HepG2 (cell line): ENCODE data around the gene GSTT2B. TPM values are rescaled to one million over a fixed set of nuclear protein-coding genes. Genes with fewer than 3 reads are reported as not detected.

ENCODE experiments used
- ATAC-seq: fragments of 200-7000 bp; cut with Tn5 transposase; 3 replicates; pipeline ENCODE4 v1.9.1; 2020; ENCODE audit warnings: mild to moderate bottlenecking, moderate library complexity
- BruUV-seq: library from RNA; stranded (reverse); fragments of 400-500 nt; replicated peaks from 2 replicates; lab custom pipeline; 2021; lab: Mats Ljungman, UMichigan
- CTCF ChIA-PET: fragments of 300-600 bp; formaldehyde crosslinking; extraction: SDS; loops from one replicate; lab custom pipeline; 2021; ENCODE audit warnings: low total read pairs, inconsistent platforms, low intra/inter-chr PET ratio; lab: Yijun Ruan, JAX
- POLR2A ChIA-PET: fragments of 350-600 bp; sonication (Branson Sonifier 250); formaldehyde crosslinking; loops from one replicate; lab custom pipeline; 2020; ENCODE audit warnings: antibody characterized with exemption, inconsistent platforms; lab: Yijun Ruan, JAX
- DNase-seq: peaks from one replicate; pipeline ENCODE4 v3.0.0-alpha.2; 2015; ENCODE audit warnings: low spot score
- FAIRE-seq: peaks from 3 replicates; lab custom pipeline; 2011; peaks lifted over from hg19 to GRCh38; lab: Jason Lieb, UNC
- H2AFZ ChIP-seq: one replicate; pipeline ENCODE4 v1.6.1; 2011; ENCODE audit warnings: low read length, inconsistent platforms
- H3K27ac ChIP-seq: fragments of 300-600 bp; 3 replicates; pipeline ENCODE4 v1.8.0; 2011; ENCODE audit warnings: mixed run types, mild to moderate bottlenecking, mixed read lengths, low read length, inconsistent platforms; ENCODE audit not compliant: insufficient read depth; ENCODE audit errors: extremely low read length
- H3K27me3 ChIP-seq, 2 experiments: fragments of 200-600 bp in 1 of 2; 2 replicates in 1 of 2; 3 replicates in 1 of 2; pipeline versions ENCODE4 v1.6.0 to v1.8.0; 2011; ENCODE audit warnings: low read length in 2 of 2, mild to moderate bottlenecking in 2 of 2, moderate library complexity in 2 of 2, inconsistent platforms in 1 of 2; ENCODE audit not compliant: insufficient read depth in 2 of 2, control insufficient read depth in 1 of 2
- H3K36me3 ChIP-seq, 2 experiments: fragments of 200-600 bp in 1 of 2; replicated peaks in 1 of 2; 2 replicates in 1 of 2; 3 replicates in 1 of 2; pipeline versions ENCODE4 v1.5.1 to v1.8.0; 2011; ENCODE audit warnings: low read length in 2 of 2, inconsistent platforms in 1 of 2; ENCODE audit not compliant: insufficient read depth in 2 of 2, control insufficient read depth in 1 of 2
- H3K4me1 ChIP-seq: 2 replicates; pipeline ENCODE4 v1.5.1; 2012; ENCODE audit warnings: low read length, inconsistent platforms; ENCODE audit not compliant: insufficient read depth
- H3K4me2 ChIP-seq: 2 replicates; pipeline ENCODE4 v1.6.0; 2011; ENCODE audit warnings: low read depth, low read length, inconsistent platforms
- H3K4me3 ChIP-seq, 3 experiments: fragments of 200-600 bp in 1 of 3; sonication (generic), shearing (Covaris generic) in 1 of 3; replicated peaks in 1 of 3; 2 replicates each; pipeline ENCODE4 v1.5.1; 2011 to 2016; ENCODE audit warnings: low read length in 3 of 3, inconsistent platforms in 2 of 3, low read depth in 2 of 3, mild to moderate bottlenecking in 2 of 3, control low read depth in 1 of 3, mixed read lengths in 1 of 3; ENCODE audit not compliant: insufficient read depth in 1 of 3
- H3K79me2 ChIP-seq: one replicate; pipeline ENCODE4 v1.6.1; 2011; ENCODE audit warnings: low read length, inconsistent platforms; ENCODE audit not compliant: insufficient read depth
- H3K9ac ChIP-seq: 2 replicates; pipeline ENCODE4 v1.6.0; 2011; ENCODE audit warnings: mild to moderate bottlenecking, low read depth, low read length, inconsistent platforms; ENCODE audit not compliant: insufficient read depth
- H3K9me3 ChIP-seq: 2 replicates; pipeline ENCODE4 v1.5.1; 2012; ENCODE audit warnings: mild to moderate bottlenecking, low read length
- H4K20me1 ChIP-seq: 2 replicates; pipeline ENCODE4 v1.6.0; 2011; ENCODE audit warnings: inconsistent platforms, mild to moderate bottlenecking, low read length, moderate library complexity; ENCODE audit not compliant: insufficient read depth
- AGO2 ChIP-seq: fragments of 200-400 bp; formaldehyde crosslinking; optimal IDR thresholded peaks from 2 replicates; pipeline ENCODE3; 2017; ENCODE audit warnings: mild to moderate bottlenecking, low read depth, low read length, moderate library complexity
- HOXD1 ChIP-seq: sonication (generic); formaldehyde crosslinking; IDR thresholded peaks from 2 replicates; pipeline ENCODE4 v1.5.0; 2020; ENCODE audit warnings: missing genetic modification reagents
- PHB2 ChIP-seq: fragments of 450-650 bp; IDR thresholded peaks from 2 replicates; pipeline ENCODE4 v1.6.1; 2018; ENCODE audit not compliant: partially characterized antibody
- RBFOX2 ChIP-seq: fragments of 200-400 bp; formaldehyde crosslinking; IDR thresholded peaks from 2 replicates; pipeline ENCODE4 v1.6.1; 2017; ENCODE audit warnings: low read depth, mild to moderate bottlenecking, low read length
- SSRP1 ChIP-seq: IDR thresholded peaks from 2 replicates; pipeline ENCODE4 v1.6.1; 2016; ENCODE audit warnings: control low read depth
- SYNCRIP ChIP-seq: fragments of 200-400 bp; formaldehyde crosslinking; IDR thresholded peaks from 2 replicates; pipeline ENCODE4 v1.6.1; 2018; ENCODE audit warnings: mild to moderate bottlenecking, low read depth, low read length; ENCODE audit not compliant: insufficient read depth
- ZNF224 ChIP-seq: sonication (generic); formaldehyde crosslinking; IDR thresholded peaks from 2 replicates; pipeline ENCODE4 v1.5.0; 2020; ENCODE audit warnings: mild to moderate bottlenecking, missing genetic modification reagents
- ZNF333 ChIP-seq: sonication (generic); formaldehyde crosslinking; IDR thresholded peaks from 2 replicates; pipeline ENCODE4 v1.4.0; 2020; ENCODE audit warnings: mild to moderate bottlenecking, missing genetic modification reagents, borderline replicate concordance
- ZNF44 ChIP-seq: sonication (generic); formaldehyde crosslinking; IDR thresholded peaks from 2 replicates; pipeline ENCODE4 v1.5.1; 2020; ENCODE audit warnings: mild to moderate bottlenecking, missing genetic modification reagents
- ZXDC ChIP-seq: sonication (generic); formaldehyde crosslinking; IDR thresholded peaks from 2 replicates; pipeline ENCODE4 v1.5.0; 2020; ENCODE audit warnings: mild to moderate bottlenecking, missing genetic modification reagents
- WGBS: methylation state at CpG from one replicate; pipeline ENCODE4 v1.1.6; 2017; ENCODE audit warnings: low lambda C conversion rate; 5-methylcytosine and 5-hydroxymethylcytosine counted together
- in situ Hi-C: cut with HindIII; loops from 2 replicates; pipeline ENCODE4 v1.10.0; 2017; ENCODE audit warnings: low pct_unique_long_range_greater_than_20kb; ENCODE audit not compliant: extremely low pct_ligation_motif_present
- intact Hi-C: fragments of 100-400 bp; cut with micrococcal nuclease; formaldehyde crosslinking; loops from one replicate; pipeline ENCODE4 v1.10.0; 2022; ENCODE audit not compliant: unreplicated experiment
- polyA plus RNA-seq, 8 experiments: library from polyadenylated mRNA; depleted of rRNA in 3 of 8; stranded (reverse) in 7 of 8; unstranded in 1 of 8; fragments of >200 nt; fragmentation: Illumina TruSeq in 4 of 8; extraction: Trizol in 4 of 8; gene quantifications; 2 replicates each; pipeline versions ENCODE4 v1.2.1 to v1.2.3, GENCODE V29; 2011 to 2016; ENCODE audit warnings: low read depth in 4 of 8, missing spikeins in 1 of 8, mixed read lengths in 1 of 8; ENCODE audit not compliant: insufficient read depth in 1 of 8
- total RNA-seq, 5 experiments: library from RNA; depleted of rRNA; stranded (reverse); fragments of >200 nt; fragmentation: Illumina TruSeq; extraction: Trizol; gene quantifications; 2 replicates each; pipeline ENCODE4 v1.2.3, GENCODE V29; 2016; ENCODE audit warnings: low read depth in 1 of 5
- TF ChIP-seq, protein P1 (sequence below): sonication (generic); formaldehyde crosslinking; IDR thresholded peaks from 2 replicates; pipeline ENCODE4 v1.5.0; 2020; ENCODE audit warnings: missing genetic modification reagents

GSTT2B gene
- total and polyA plus RNA-seq, 2 of the 13 experiments (the other 11 are each of a cell fraction or from before 2014, with no cell fraction given): 1.5 to 3.9 TPM

DNA sequence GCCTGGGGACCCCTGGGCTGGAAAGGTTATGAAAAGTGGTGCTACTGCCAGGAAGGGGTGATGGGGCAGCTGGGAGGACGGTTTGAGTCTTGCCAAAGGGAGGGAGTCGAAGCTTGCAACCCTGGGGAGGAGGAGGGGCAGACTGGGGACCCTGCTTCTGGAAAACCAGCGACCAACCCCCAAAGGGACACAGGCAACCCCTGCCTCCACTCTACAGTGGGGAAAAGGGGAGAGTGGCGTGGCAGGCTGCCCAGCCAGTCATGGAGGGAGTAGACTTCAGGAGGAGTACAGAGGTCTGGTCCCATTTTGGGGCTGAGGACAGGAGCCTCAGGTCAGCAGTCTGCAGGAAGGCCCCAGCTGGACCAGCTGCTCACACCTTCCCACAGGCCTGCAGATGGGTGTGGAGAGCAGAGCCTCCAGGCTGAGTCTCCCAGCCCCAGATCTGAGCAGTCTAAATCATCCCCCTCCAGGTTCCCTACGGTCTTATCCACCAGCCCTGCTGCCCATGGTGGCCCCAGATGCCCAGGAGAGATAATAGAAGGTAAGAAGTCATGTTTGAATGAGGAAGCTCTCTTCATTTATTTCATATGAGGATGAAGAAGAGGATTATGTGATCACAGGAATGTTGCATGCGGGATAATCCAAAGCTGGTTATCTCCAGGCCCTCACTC lies 10.0 kb upstream of the GSTT2B start:
- WGBS: 98% methylated on average over 6 of the region's 6 CpGs
- FAIRE-seq (no peak), DNase-seq (no peak), ATAC-seq (no peak)
- Histone ChIP-seq H3K27ac (no peak overlapping the region), H3K4me3 (no peak overlapping the region), H3K9me3 (no peaks in the 10 kb centered on the region), H3K4me2 (no peak overlapping the region), H2AFZ (no peak overlapping the region), H3K79me2 (peaks cover 6% of the 10 kb centered on the region), H3K9ac (no peak overlapping the region), H3K4me1 (no peaks in the 10 kb centered on the region), H3K36me3 (peaks cover 4 to 28% of the 10 kb centered on the region in 2 experiments), H4K20me1 (no peaks in the 10 kb centered on the region), H3K27me3 (no peaks in the 10 kb centered on the region)
- in situ Hi-C loops: no loop called here
- BruUV-seq: no TSS peak
- TF ChIP-seq ZNF44 (CRISPR knock-in tag): no peak
- TF ChIP-seq RBFOX2: peak; percentile 25; the same call in 1 of the 2 replicates
- TF ChIP-seq ZXDC (CRISPR knock-in tag): no peak
- no peak for TF ChIP-seq SYNCRIP
- no peak for TF ChIP-seq HOXD1 (CRISPR knock-in tag)
- TF ChIP-seq, protein P1, sequence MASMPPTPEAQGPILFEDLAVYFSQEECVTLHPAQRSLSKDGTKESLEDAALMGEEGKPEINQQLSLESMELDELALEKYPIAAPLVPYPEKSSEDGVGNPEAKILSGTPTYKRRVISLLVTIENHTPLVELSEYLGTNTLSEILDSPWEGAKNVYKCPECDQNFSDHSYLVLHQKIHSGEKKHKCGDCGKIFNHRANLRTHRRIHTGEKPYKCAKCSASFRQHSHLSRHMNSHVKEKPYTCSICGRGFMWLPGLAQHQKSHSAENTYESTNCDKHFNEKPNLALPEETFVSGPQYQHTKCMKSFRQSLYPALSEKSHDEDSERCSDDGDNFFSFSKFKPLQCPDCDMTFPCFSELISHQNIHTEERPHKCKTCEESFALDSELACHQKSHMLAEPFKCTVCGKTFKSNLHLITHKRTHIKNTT (CRISPR knock-in tag): no peak
- TF ChIP-seq AGO2: peak; percentile 23
- no peak for TF ChIP-seq ZNF224 (CRISPR knock-in tag)
- no peak for TF ChIP-seq PHB2
- TF ChIP-seq SSRP1 (CRISPR knock-in tag): no peak
- TF ChIP-seq ZNF333 (CRISPR knock-in tag): no peak
- ChIA-PET CTCF (no interaction called here), POLR2A (interaction anchor here (1.1 to 1.7 kb wide), 2 partner anchors 50 to 57 kb away, joined by 3 to 4 read pairs; no protein-coding TSS in a partner anchor)
- intact Hi-C loops: no loop called here
